ENCODE data around the gene SLX9.

Gene SLX9

DNA sequence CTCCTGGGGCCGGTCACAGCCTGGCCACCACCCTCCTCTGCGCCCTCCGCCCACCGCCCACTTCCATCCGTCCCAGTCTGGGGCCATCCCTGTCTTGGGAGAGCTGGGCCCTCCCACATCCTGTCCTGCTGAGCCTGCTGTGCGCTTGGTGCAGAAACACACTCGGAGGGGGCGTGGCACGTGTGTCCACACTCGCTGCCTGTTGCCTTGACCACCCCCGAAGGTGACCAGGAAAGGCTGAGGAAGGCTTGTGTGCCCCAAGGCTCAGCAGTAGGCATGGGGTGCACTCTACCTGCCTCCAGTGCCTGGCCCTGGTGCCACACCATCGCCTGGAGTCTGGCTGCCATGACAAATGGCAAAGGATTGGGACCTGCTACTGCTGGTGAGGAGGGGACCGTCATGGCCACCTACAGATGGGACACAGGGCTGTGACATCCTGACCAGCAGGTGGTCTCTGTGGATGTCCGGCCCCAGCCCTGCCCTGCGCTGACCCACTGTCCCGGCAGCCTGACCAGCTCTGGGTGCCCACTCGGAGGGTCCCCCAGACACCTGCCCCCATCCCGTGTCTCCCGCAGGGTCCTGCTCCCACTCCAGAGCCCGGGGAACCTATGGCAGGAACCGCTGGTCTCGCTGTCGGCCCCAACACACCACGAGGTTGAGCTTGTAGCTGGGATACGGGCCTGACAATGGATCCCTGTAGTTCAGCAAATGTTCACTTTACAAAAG lies 43.1 kb upstream of the SLX9 start:
- peaks cover 32% of the 10 kb centered on the region for H3K4me1 Mint-ChIP-seq
- peaks cover 16% of the 10 kb centered on the region for H3K27me3 Mint-ChIP-seq (ENCODE audit: low read depth, poor library complexity)
- H3K4me3 Mint-ChIP-seq = no peak overlapping the region
- TF ChIP-seq, protein P1, sequence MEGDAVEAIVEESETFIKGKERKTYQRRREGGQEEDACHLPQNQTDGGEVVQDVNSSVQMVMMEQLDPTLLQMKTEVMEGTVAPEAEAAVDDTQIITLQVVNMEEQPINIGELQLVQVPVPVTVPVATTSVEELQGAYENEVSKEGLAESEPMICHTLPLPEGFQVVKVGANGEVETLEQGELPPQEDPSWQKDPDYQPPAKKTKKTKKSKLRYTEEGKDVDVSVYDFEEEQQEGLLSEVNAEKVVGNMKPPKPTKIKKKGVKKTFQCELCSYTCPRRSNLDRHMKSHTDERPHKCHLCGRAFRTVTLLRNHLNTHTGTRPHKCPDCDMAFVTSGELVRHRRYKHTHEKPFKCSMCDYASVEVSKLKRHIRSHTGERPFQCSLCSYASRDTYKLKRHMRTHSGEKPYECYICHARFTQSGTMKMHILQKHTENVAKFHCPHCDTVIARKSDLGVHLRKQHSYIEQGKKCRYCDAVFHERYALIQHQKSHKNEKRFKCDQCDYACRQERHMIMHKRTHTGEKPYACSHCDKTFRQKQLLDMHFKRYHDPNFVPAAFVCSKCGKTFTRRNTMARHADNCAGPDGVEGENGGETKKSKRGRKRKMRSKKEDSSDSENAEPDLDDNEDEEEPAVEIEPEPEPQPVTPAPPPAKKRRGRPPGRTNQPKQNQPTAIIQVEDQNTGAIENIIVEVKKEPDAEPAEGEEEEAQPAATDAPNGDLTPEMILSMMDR (IDR thresholded peaks at IDR 0.05) = no peak
- peak; percentile 7 for DNase-seq
- no peak overlapping the region for H3K27ac Mint-ChIP-seq
- H3K36me3 Mint-ChIP-seq (ENCODE audit: low read depth) = no peaks in the 10 kb centered on the region
- H3K9me3 Mint-ChIP-seq = no peaks in the 10 kb centered on the region

DNA sequence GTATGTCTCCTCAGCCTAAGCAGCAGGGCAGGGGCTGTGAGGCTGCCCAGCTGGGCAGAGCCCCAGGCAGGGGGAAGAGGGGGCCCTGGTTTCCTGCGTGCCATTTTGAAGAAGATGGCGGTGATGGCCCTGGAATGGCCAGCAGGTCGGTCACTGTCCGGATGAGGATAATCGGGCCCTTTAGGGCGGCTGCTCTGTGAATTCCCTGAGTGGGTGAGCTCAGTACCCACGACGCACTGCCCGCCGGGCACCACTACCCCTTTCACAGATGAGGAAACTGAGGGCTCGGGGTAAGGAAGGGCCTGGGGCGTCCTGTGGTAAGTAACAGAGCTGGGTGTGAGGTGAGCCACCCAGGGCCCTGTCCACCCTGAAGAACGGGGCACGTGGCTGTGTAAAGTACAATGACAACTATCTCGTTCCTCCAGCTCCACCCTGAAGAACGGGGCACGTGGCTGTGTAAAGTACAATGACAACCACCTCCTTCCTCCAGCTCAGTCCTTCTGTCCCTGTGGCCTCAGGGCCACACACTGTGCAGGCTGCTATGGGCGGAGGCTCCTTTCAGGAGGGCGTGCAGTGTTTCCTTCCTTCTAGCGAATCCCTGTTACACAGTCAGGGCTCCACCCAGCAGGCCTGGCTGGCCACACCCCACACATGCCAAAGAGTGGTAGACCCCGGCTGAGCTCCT lies 42.4 kb upstream of the SLX9 start:
- Mint-ChIP-seq H3K27me3 (ENCODE audit: low read depth, poor library complexity) (peaks cover 14% of the 10 kb centered on the region), H3K4me1 (peaks cover 27% of the 10 kb centered on the region), H3K4me3 (no peak overlapping the region), H3K27ac (no peak overlapping the region), H3K36me3 (ENCODE audit: low read depth) (no peaks in the 10 kb centered on the region), H3K9me3 (no peaks in the 10 kb centered on the region)
- TF ChIP-seq, protein P1 (IDR thresholded peaks at IDR 0.05) = no peak
- peak; percentile 51 for DNase-seq

DNA sequence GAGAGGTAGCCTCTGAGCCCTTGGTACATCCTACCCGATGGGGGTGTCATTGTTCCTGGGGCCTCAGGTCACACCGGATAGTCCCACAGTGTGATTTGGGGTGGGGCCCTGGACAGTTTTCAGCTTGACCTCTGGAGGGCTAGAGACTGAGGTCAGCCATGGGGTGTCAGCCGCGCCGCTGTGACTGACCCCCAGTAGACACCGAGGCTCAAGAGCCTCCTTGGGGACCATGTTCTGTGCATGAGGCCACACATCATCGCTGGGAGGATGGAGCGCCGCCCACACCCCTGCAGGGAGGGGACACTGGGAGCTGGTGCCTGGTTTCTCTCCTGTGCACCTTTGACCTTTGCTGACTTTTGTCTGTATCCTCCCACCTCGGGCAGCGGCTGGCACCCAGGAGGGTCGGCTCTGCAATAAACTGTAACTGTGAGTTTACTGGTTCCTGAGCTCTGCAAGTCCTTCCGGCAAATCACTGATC lies 41.8 kb upstream of the SLX9 start:
- Mint-ChIP-seq H3K4me1 (peaks cover 31% of the 10 kb centered on the region), H3K36me3 (ENCODE audit: low read depth) (no peaks in the 10 kb centered on the region), H3K27me3 (ENCODE audit: low read depth, poor library complexity) (peaks cover 10% of the 10 kb centered on the region), H3K4me3 (no peak overlapping the region), H3K27ac (no peak overlapping the region), H3K9me3 (no peaks in the 10 kb centered on the region)
- TF ChIP-seq, protein P1 (IDR thresholded peaks at IDR 0.05) = no peak
- no peak for DNase-seq

DNA sequence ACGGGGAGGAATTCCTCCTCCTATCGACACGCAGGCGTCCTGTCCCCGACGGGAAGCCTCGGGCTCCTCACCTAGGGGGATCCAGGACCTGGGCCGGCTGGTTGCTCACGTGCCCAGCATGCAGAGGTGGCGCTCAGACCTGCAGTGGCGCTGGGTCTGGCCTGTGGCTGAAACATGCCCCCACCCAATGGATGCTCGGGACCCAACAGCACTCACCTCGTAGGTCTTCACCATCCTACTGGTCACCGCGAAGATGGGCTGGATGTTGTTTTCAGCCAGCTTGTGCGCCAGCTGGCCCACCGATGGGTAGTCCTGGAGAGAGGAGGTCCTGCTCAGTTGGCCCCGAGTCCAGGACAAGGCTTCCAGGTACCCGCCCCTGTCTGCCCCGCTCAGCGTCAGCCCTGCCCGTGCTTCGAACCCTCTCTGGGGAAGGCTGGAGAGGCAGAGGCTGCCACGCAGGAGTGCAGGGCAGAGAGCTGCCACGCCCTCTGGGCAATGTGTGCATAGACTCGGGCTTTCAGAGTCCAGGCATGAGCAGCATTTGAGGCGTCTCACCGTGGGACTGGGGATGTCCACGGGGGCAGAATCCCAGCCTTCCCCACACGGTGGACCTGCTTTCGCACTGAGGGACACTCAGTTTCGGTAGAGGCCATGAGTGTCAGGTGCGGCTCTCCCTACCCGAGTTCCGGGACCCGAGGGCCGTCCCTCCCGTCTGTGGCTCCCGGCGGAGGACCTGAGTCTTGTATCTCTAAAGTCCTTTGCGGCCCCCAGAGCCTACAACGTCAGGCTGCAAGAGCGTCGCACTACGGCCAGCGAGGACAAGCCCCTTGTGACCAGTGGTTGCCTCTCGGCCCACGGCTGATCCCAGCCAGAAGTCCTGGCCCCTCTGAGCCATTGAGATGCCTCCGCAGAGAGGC lies 40.7 kb upstream of the SLX9 start:
- H3K4me3 Mint-ChIP-seq = no peak overlapping the region

DNA sequence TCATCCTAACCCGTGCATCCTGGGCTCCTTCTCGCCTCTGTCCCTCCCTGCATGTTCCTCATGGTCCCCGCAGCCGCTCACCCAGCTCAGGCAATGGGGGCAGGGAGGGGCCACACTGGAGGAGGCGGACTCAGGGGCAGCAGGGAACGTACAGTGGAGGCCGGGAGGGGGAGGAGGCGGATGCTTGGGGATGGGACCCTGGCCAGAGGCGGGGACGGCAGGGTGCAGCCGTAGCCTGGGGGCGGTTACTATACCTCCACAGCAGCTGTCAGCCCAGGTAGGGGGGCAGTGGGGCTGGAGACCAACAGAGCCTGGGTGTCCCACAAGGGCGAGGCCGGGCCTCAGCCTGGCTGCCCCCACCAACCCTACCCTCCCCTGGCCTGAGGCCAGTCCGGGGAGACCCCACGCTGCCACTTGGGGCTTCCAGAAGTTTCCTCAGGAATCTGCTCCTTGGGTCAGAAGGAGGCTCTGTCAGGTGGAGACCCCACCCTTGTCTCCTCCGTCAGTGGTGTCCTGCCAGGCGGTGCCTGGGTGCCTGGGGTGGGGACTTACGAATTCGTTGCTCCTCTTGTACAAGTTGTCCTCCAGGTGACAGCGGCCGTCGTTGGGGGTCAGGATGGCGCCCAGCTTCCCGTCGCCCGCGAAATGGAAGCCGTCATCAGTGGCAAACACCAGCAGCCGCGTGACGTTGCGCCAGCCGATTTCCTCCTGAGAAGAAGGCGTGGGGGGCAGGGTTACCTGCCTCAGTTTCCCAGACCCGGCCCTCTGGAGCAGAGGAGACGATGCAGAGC lies 39.9 kb upstream of the SLX9 start:
- Mint-ChIP-seq H3K4me3 (no peak overlapping the region), H3K9me3 (no peaks in the 10 kb centered on the region), H3K27me3 (ENCODE audit: low read depth, poor library complexity) (no peaks in the 10 kb centered on the region), H3K4me1 (peaks cover 33% of the 10 kb centered on the region), H3K36me3 (ENCODE audit: low read depth) (no peaks in the 10 kb centered on the region), H3K27ac (no peak overlapping the region)
- TF ChIP-seq, protein P1 (IDR thresholded peaks at IDR 0.05) = no peak
- no peak for DNase-seq

More for the DNA sequence above, 40.7 kb upstream of the SLX9 start:
- H3K4me1 Mint-ChIP-seq = peaks cover 26% of the 10 kb centered on the region
- DNase-seq = no peak
- H3K27ac Mint-ChIP-seq = no peak overlapping the region
- TF ChIP-seq, protein P1 (IDR thresholded peaks at IDR 0.05) = no peak
- H3K36me3 Mint-ChIP-seq (ENCODE audit: low read depth) = no peaks in the 10 kb centered on the region
- no peaks in the 10 kb centered on the region for H3K9me3 Mint-ChIP-seq
- H3K27me3 Mint-ChIP-seq (ENCODE audit: low read depth, poor library complexity) = no peaks in the 10 kb centered on the region

All from nephron progenitor cell (in vitro differentiated cells).